Measurements from ENCODE around the gene AKR1D1.
"Not testable (repeated sequence)": the region's sequence is repeated elsewhere in the genome, so short reads cannot be mapped to it uniquely, and the experiment has no call there.

AKR1D1 gene

DNA sequence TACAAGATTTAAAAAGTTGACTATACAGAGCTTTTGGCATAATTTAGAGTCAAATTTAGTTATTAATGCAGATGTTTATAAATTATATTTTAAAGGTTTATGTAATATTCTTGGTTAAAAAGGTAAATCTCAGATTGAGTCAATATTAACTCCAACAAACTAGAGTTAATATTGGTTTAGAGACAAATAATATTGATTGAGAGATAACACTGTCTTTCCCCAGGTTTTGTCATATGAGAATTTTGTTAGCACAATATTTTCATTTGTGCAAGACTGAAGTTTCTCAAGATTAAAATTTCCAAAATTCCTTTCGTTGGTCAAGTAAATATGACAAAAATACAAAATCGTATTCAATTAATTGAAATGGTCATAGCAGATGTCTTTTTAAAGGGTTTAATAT lies 12.9 kb upstream of the AKR1D1 start:
- no peak for TF ChIP-seq ZNF274 (IDR thresholded peaks at IDR 0.05; ENCODE audit: low read depth, low read length)
- H3K4me3 ChIP-seq (ENCODE audit: low read length): no peak overlapping the region

DNA sequence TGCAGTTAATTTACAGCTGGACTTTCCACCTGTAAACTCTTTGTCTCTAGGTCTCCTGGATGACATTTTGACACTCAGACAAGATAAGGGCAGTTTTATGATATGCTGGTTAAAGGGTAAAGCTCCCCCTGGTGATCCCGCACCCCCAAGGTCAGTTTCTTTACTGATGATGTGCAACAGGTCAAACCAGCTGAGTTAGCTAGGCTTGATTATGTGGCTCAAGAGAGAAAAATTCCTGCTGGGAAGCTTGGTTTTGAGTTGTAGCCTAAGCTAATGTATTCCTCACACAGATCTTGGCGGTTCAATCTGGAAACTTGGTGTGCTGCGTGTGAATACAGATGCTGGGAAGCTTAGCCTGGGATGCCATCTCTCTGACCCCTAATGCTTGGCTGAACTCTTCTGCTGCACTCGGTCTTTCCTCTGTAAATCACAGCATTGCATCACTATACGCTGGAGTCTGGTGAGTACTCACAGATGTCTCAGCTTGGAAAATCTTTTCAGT lies 11.4 kb upstream of the AKR1D1 start:
- no peak overlapping the region for H3K4me3 ChIP-seq (ENCODE audit: low read length)
- TF ChIP-seq ZNF274 (IDR thresholded peaks at IDR 0.05; ENCODE audit: low read depth, low read length): no peak

DNA sequence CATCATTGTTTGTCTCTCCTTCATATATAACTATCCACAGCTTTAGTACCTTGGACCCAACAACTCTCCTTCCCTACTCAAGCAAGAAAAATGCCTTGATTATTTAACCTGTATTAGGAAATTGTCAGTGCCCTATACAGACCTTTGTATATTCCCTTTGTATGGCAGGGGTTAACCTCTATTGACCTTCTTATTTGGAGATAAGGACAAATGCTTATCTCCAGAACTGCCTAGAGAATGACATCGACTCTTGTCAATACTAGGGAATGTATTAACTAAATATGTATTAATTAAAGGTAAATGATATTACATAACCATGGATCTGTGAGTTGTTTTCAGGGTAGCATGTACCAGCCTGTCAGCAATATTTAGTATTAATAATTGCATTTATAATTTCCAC lies 10.4 kb upstream of the AKR1D1 start:
- TF ChIP-seq ZNF274 (IDR thresholded peaks at IDR 0.05; ENCODE audit: low read depth, low read length): no peak
- H3K4me3 ChIP-seq (ENCODE audit: low read length): no peak overlapping the region

DNA sequence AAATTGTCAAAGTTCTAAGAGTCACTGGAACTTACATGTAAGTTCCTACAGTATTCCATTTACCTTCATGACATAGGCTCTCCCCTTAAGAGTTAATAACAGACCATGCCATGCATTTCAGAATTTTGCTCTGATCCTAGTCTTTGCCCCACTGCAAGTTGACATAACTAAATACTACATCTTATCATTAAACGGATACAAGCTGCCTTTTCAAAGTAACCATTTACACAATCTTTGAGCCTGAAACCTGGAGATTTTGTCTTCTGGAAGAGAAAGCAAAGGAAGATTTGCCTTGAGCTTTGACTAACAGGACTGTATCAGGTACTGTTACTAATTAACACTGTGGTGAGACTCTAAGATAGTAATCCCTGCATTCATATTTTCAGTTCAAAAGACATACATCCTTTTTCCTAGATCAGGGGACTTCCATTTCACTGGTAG lies 9.3 kb upstream of the AKR1D1 start:
- TF ChIP-seq ZNF274 (IDR thresholded peaks at IDR 0.05; ENCODE audit: low read depth, low read length): no peak

DNA sequence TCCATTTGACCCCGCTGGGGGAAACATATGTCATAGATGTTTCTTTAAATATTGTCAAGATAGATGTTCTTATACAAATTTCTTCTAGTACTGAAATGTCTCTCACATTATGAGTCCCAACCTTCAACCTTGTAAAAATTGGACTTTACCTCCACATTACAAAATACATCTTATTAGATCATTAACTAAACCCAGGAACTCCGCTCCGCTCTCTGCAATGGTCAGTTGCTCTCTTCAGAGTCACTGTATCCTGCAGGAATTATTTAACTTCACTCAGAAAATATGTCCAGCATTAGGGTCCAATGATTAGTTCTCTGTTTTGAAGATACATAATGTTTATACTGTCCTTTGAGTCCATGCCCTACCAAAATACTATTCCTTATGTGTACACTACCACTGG lies 8.5 kb upstream of the AKR1D1 start:
- no peak overlapping the region for H3K4me3 ChIP-seq (ENCODE audit: low read length)
- no peak for TF ChIP-seq ZNF274 (IDR thresholded peaks at IDR 0.05; ENCODE audit: low read depth, low read length)

More for the DNA sequence above, 9.3 kb upstream of the AKR1D1 start:
- H3K4me3 ChIP-seq (ENCODE audit: low read length): no peak overlapping the region

DNA sequence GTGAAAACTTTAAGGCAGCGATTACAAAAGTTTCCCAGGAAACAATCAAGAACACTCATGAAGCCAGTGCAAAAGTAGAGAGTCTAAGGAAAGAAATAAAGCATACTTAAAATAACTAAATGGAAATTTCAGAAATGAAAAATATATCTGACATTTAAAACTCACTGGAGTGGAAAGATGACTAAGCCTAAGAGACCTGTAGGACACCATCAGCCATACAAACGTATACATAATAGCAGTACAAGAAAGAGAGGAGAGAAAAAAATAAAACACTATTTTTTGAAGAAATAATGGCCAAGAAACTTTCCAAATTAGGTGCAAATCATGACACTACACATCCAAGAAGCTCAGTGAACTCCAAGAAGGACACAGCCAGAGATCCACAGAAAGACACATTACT lies 5.4 kb upstream of the AKR1D1 start:
- no peak overlapping the region for H3K4me3 ChIP-seq (ENCODE audit: low read length)
- TF ChIP-seq ZNF274 (IDR thresholded peaks at IDR 0.05; ENCODE audit: low read depth, low read length): no peak

DNA sequence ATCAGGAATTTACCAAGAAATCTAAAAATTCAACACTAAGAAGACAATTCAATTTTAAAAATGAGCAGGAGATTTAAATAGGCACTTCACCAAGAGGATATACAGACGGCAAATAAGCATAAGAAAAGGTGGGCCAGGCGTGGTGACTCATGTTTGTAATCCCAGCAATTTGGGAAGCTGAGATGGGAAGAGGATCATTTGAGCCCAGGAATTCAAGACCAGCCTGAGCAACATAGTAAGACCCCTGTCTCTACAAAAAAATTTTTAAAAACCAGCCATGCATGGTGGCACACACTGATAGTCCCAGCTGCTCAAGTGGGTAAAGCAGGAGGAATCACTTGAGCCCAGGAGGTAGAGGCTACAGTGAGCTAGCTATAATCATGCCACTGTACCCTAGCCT lies 3.5 kb upstream of the AKR1D1 start:
- TF ChIP-seq ZNF274 (IDR thresholded peaks at IDR 0.05; ENCODE audit: low read depth, low read length): no peak
- no peak overlapping the region for H3K4me3 ChIP-seq (ENCODE audit: low read length)

DNA sequence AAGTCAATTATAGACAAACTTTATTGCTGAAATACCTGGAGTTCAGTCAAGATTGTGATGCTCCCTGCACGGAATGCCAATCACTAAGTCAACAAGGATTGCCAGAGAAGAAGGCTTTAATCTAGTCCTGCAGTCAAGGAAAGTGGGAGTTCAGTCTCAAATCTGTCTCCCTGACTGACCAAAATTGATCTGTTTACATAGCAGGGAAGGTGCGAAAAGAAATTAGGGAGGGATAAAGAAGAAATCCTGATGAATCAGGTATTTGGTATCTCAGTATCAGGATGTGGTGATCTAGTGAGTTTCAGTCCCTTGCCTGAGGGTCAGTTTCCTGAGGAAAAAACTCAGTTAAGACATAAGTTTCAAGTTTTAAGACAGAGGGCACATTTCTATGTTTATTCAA lies 2.1 kb upstream of the AKR1D1 start:
- no peak overlapping the region for H3K4me3 ChIP-seq (ENCODE audit: low read length)

DNA sequence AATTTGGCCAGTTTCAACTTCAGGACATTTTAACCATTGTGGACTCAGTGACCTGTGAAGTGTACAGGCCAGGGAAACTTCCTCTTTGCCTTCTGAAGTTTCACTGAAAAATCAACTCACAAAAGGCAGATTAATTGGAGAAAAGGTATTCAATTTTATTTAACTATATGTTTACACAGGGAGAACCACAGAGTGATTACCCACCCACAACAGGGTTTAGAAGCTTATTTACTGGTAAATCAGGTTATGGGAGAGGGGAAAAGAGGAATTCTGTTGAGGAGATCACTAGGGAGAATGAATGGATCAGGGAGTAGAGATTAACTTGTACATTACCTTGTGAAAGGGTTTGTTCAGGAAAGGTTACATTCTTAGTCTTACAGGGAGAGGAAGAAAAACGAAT lies 1.7 kb upstream of the AKR1D1 start:
- H3K4me3 ChIP-seq (ENCODE audit: low read length): no peak overlapping the region
- TF ChIP-seq ZNF274 (IDR thresholded peaks at IDR 0.05; ENCODE audit: low read depth, low read length): no peak

More for the DNA sequence above, 2.1 kb upstream of the AKR1D1 start:
- no peak for TF ChIP-seq ZNF274 (IDR thresholded peaks at IDR 0.05; ENCODE audit: low read depth, low read length)

DNA sequence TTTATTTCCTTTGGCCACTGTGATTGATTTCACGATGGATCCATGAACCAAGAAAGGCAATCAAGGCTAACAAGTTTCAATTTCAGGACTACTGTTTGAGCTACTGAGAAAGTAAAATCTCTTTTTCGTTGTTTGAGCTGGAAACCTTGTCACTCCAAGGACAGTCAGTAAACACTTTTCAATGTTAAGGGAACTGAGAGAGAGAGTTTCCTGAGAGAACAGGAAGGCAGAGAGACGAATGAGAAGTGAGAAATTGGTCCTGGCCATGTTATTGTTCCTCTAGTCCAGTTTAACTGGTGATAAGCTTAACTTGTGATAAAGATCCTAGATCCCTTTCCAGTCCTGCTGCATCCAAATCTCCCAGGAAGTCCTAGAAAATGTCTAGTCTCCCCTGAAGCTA lies 909 bp upstream of the AKR1D1 start:
- H3K4me3 ChIP-seq (ENCODE audit: low read length): no peak overlapping the region
- TF ChIP-seq ZNF274 (IDR thresholded peaks at IDR 0.05; ENCODE audit: low read depth, low read length): no peak

DNA sequence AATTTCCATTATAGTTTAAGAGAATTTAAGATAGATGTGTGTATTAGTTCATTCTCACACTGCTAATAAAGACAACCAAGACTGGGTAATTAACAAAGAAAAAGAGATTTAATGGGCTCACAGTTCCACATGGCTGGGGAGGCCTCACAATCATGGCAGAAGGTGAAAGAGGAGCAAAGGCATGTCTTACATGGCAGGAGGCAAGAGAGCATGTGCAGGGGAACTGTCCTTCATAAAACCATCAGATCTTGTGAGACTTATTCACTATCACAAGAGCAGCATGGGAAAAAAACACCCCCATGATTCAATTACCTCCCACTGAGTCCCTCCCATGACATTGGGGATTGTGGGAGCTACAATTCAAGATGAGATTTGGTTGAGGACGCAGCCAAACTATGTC lies 473 bp upstream of the AKR1D1 start:
- not testable (repeated sequence) for H3K4me3 ChIP-seq (ENCODE audit: low read length)

DNA sequence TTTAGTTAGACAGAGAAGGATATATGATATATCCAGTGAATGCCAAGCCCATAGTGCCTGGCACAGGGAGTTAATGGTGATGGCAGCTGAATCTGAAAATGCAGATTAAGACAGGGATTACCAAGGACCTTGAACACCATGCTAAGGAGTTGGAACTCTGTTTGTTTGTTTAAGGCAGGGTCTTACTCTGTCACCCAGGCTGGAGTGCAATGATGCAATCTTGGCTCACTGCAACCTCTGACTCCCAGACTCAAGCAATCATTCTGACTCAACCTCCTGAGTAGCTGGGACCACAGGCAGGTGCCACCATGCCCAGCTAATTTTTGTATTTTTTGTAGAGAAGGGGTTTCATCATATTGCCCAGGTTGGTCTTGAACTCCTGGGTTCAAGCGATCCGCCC lies 1.6 kb downstream of the AKR1D1 start:
- no peak for TF ChIP-seq ZNF274 (IDR thresholded peaks at IDR 0.05; ENCODE audit: low read depth, low read length)
- H3K4me3 ChIP-seq (ENCODE audit: low read length): no peak overlapping the region

DNA sequence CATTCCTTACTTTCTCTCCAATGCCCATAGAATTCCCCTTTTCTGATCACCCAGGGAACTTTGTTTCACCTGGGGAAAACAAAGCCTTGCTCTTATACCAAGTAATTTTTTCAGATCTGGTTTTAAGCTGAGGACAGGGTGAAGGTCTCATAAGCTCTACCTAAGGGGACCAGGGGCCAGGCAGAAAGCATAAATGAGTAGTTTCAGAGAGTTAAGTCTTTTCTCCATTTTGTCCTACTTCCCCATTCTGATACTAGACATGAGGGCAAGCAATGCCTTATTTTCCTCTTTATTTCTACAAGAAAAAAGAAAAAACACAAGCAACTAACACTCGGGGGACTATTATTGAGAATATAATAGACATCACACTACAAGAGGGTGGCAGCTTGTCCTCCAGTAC lies 2.9 kb downstream of the AKR1D1 start:
- TF ChIP-seq ZNF274 (IDR thresholded peaks at IDR 0.05; ENCODE audit: low read depth, low read length): no peak
- H3K4me3 ChIP-seq (ENCODE audit: low read length): no peak overlapping the region

DNA sequence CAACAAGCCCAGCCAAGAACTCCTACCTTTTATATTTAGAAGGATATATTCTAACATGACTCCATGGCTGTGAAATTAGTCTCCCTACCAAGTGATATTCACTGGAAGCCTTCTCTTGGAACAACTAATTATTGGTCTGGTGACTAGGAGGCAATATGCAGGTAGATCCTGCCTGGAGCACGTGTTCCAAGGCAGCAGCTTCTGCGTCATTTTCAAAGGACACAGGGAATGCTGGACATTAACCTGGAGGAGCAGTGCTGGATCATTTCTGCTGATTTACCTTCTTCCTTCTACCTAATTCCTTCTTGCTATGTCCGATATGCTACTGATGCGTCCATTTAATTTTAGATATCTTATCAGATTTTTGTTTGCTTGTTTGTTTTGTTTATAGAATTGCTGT lies 5.6 kb downstream of the AKR1D1 start:
- no peak for TF ChIP-seq ZNF274 (IDR thresholded peaks at IDR 0.05; ENCODE audit: low read depth, low read length)
- no peak overlapping the region for H3K4me3 ChIP-seq (ENCODE audit: low read length)

DNA sequence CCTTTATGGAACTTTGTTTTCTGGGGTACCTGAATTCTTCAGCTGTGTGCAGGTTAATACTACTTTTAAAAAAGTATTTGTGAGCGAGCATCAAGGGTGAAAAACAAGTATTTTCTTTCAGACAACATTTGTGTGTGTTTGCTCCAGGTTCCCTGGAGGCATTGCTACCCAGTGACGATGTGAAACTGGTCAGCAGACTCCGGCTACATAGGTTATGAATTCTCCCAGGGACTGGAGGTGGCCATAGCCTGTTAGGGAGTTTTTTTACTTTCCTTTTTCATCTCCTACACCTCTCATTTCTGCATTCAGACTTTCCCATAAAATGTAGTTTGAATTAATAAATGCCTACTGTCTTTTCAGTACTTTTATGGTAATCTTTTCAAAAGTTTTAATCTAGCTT lies 7.6 kb downstream of the AKR1D1 start:
- no peak for TF ChIP-seq ZNF274 (IDR thresholded peaks at IDR 0.05; ENCODE audit: low read depth, low read length)
- no peak overlapping the region for H3K4me3 ChIP-seq (ENCODE audit: low read length)

DNA sequence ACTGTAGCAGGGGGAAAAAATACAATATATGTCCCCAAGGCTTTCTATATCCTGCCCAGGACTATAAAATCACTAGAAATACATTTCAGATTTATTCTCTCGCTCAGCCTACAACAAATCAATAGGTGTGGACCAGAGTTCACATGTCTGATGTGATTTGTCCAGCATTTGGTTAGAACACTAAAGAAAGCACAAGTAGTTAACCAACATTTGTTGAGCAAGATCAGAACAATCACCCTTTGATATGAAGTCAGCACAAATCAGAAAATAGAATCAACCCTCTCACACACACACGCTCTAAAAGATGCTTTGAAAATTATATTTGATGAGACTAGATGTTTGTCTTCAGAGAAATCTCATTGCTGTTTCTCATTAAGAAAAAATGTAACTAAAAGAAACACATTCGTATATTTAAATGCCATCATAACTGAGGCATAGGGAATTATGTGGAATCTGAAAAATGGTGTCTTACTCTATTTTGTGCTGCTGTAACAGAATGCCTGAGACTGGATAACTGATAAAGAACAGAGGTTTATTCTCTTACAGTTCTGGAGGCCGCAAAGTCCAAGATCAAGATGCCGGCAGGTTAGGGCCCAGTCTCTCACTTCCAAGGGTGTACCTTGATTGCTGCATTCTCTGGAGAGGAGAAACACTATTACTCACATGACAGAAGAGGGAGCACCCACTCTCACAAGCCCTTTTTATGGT lies 10.5 kb downstream of the AKR1D1 start:
- TF ChIP-seq ZNF274 (IDR thresholded peaks at IDR 0.05; ENCODE audit: low read depth, low read length): no peak
- no peak overlapping the region for H3K4me3 ChIP-seq (ENCODE audit: low read length)

All from GM08714 (cell line).